Measurements from ENCODE around the gene IGF1R. TPM values are rescaled to one million over a fixed set of nuclear protein-coding genes. Genes with fewer than 3 reads are reported as not detected.

IGF1R gene
- total RNA-seq, 1 experiment from 2014 or later = 24.1 TPM

- Histone ChIP-seq H3K4me3 (no peak overlapping the region), H3K27ac (no peak overlapping the region), H3K36me3 (no peaks in the 10 kb centered on the region), H3K27me3 (no peaks in the 10 kb centered on the region), H3K9me3 (replicated peaks) (no peaks in the 10 kb centered on the region; the same call in 1 of the 2 replicates), H3K4me1 (peaks cover 14% of the 10 kb centered on the region)
- no peak for DNase-seq
These were observed 191.7 kb downstream of the IGF1R start for GRCh38 chr15:98840053-98840452.

- no peak for DNase-seq
- Histone ChIP-seq H3K9me3 (replicated peaks) (no peaks in the 10 kb centered on the region; the same call in 1 of the 2 replicates), H3K4me1 (peaks cover 14% of the 10 kb centered on the region)
These were observed 193.2 kb downstream of the IGF1R start for GRCh38 chr15:98841419-98841970.

GRCh38 chr15:98842192-98842972, 194.0 kb downstream of the IGF1R start:
- Histone ChIP-seq H3K4me1 (peaks cover 14% of the 10 kb centered on the region), H3K4me3 (no peak overlapping the region), H3K27ac (no peak overlapping the region), H3K36me3 (no peaks in the 10 kb centered on the region), H3K27me3 (no peaks in the 10 kb centered on the region), H3K9me3 (replicated peaks) (no peaks in the 10 kb centered on the region)
- no peak for DNase-seq

More at GRCh38 chr15:98841419-98841970, 193.2 kb downstream of the IGF1R start:
- Histone ChIP-seq H3K27me3 (no peaks in the 10 kb centered on the region), H3K36me3 (no peaks in the 10 kb centered on the region), H3K4me3 (no peak overlapping the region), H3K27ac (no peak overlapping the region)

GRCh38 chr15:98842973-98843285, 194.6 kb downstream of the IGF1R start:
- no peaks in the 10 kb centered on the region for H3K9me3 ChIP-seq (replicated peaks)

DNA sequence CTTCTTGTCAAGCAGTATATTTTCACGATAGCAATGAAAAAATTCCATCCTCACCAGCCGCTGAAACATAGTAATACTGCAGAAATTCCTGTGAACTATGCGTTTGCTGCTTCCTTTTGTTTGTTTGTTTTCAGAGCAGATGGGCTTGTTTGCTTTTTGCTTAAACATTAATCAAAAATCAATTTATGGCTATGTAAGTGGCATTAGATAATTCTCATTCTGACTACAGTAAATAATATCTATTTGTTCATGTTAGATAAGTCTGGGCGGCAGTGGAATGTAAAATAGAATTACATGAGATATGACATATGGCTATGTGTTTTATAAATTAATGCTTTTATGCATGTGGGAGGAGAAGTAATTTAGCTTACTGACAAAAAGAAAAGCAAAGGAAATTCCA, 195.5 kb downstream of the IGF1R start:
- Histone ChIP-seq H3K27ac (no peak overlapping the region), H3K9me3 (replicated peaks) (no peaks in the 10 kb centered on the region), H3K4me3 (no peak overlapping the region), H3K36me3 (no peaks in the 10 kb centered on the region), H3K4me1 (peaks cover 5% of the 10 kb centered on the region), H3K27me3 (no peaks in the 10 kb centered on the region)
- no peak for DNase-seq

More at GRCh38 chr15:98842973-98843285, 194.6 kb downstream of the IGF1R start:
- no peak overlapping the region for H3K27ac ChIP-seq
- H3K36me3 ChIP-seq = no peaks in the 10 kb centered on the region
- no peak overlapping the region for H3K4me3 ChIP-seq
- no peaks in the 10 kb centered on the region for H3K27me3 ChIP-seq
- peaks cover 13% of the 10 kb centered on the region for H3K4me1 ChIP-seq
- DNase-seq = no peak

- H3K27ac ChIP-seq = no peak overlapping the region
- H3K4me1 ChIP-seq = 0 out of 2 replicates have a peak, but pooled peaks cover 2% of the 10 kb centered on the region
- H3K9me3 ChIP-seq (replicated peaks) = no peaks in the 10 kb centered on the region
- DNase-seq = no peak
- no peaks in the 10 kb centered on the region for H3K27me3 ChIP-seq
- no peak overlapping the region for H3K4me3 ChIP-seq
- no peaks in the 10 kb centered on the region for H3K36me3 ChIP-seq
These were observed 195.9 kb downstream of the IGF1R start for GRCh38 chr15:98844261-98844660.

GRCh38 chr15:98845138-98845884, 197.0 kb downstream of the IGF1R start:
- H3K36me3 ChIP-seq = no peaks in the 10 kb centered on the region
- H3K27me3 ChIP-seq = no peaks in the 10 kb centered on the region
- DNase-seq = no peak
- peaks cover 2% of the 10 kb centered on the region; the same call in 1 of the 2 replicates for H3K4me1 ChIP-seq
- H3K27ac ChIP-seq = no peak overlapping the region
- H3K4me3 ChIP-seq = no peak overlapping the region
- no peaks in the 10 kb centered on the region for H3K9me3 ChIP-seq (replicated peaks)

- no peaks in the 10 kb centered on the region for H3K27me3 ChIP-seq
- peak; percentile 81 to 89 for DNase-seq
- no peak overlapping the region for H3K4me3 ChIP-seq
- H3K4me1 ChIP-seq = peaks cover 8% of the 10 kb centered on the region; the same call in 1 of the 2 replicates
- H3K27ac ChIP-seq = no peak overlapping the region
- no peaks in the 10 kb centered on the region for H3K9me3 ChIP-seq (replicated peaks)
- no peaks in the 10 kb centered on the region for H3K36me3 ChIP-seq
These were observed 202.7 kb downstream of the IGF1R start for GRCh38 chr15:98850961-98851572.

GRCh38 chr15:98853161-98853560, 204.8 kb downstream of the IGF1R start:
- peak overlapping the region; percentile 27 for H3K27ac ChIP-seq
- H3K4me3 ChIP-seq = peak overlapping the region; percentile 67
- no peaks in the 10 kb centered on the region for H3K36me3 ChIP-seq
- no peaks in the 10 kb centered on the region for H3K9me3 ChIP-seq (replicated peaks)
- H3K27me3 ChIP-seq = no peaks in the 10 kb centered on the region
- DNase-seq = peak; percentile 80 to 91
- H3K4me1 ChIP-seq = peaks cover 19% of the 10 kb centered on the region

GRCh38 chr15:98853617-98854420, 205.5 kb downstream of the IGF1R start:
- H3K9me3 ChIP-seq (replicated peaks) = no peaks in the 10 kb centered on the region
- DNase-seq = peak in 1 of 2 experiments; percentile 33
- peaks cover 19% of the 10 kb centered on the region for H3K4me1 ChIP-seq
- H3K27ac ChIP-seq = no peak overlapping the region; the same call in 1 of the 2 replicates
- H3K4me3 ChIP-seq = peak overlapping the region; percentile 67
- no peaks in the 10 kb centered on the region for H3K36me3 ChIP-seq
- H3K27me3 ChIP-seq = no peaks in the 10 kb centered on the region

GRCh38 chr15:98854496-98854895, 206.2 kb downstream of the IGF1R start:
- Histone ChIP-seq H3K27ac (no peak overlapping the region), H3K4me1 (peaks cover 19% of the 10 kb centered on the region), H3K36me3 (no peaks in the 10 kb centered on the region), H3K9me3 (replicated peaks) (no peaks in the 10 kb centered on the region), H3K4me3 (no peak overlapping the region), H3K27me3 (no peaks in the 10 kb centered on the region)
- no peak for DNase-seq

DNA sequence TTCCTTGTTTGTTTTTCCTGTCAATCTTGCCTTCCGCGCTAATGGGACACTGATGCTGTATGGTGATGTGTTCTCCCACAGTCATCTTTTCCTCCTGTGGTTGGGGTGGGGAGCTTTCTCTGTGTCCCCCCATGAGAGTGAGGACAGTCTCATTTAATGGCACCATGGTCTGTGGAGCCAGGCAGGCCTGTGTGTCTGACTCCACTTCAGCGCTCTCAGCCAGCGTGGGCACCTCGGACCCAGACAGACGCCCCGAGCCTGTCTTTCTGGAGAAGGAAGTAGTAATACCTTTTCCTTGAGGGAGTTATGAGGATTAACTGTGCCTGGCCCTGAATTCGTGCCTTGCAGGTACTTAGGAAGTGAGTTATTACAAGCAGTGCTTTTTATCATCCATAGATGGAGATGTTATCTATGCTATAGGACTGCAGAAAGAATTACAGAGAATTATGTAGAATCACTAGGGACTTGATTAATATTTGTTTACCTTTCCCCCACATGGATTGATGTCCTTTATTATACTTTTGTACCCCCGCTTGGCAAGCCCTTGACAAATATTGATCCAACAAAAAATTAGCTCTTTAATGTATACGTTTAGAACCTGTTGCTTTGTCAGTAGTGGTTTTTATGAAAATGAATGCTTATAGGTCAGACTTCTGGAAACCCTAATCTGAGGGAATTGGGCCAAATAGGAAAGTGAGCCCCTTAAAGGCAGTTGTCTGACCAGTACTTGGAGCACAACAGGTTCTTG, 206.9 kb downstream of the IGF1R start:
- no peak for DNase-seq
- Histone ChIP-seq H3K27me3 (no peaks in the 10 kb centered on the region), H3K4me1 (peaks cover 19% of the 10 kb centered on the region), H3K36me3 (no peaks in the 10 kb centered on the region), H3K9me3 (replicated peaks) (no peaks in the 10 kb centered on the region), H3K27ac (no peak overlapping the region), H3K4me3 (no peak overlapping the region)

GRCh38 chr15:98855815-98856531, 207.6 kb downstream of the IGF1R start:
- Histone ChIP-seq H3K4me3 (no peak overlapping the region), H3K4me1 (peaks cover 19% of the 10 kb centered on the region), H3K9me3 (replicated peaks) (no peaks in the 10 kb centered on the region), H3K27ac (no peak overlapping the region), H3K36me3 (no peaks in the 10 kb centered on the region), H3K27me3 (no peaks in the 10 kb centered on the region)
- no peak for DNase-seq
